CD4-positive, alpha-beta T cell treated with Interleukin-12 subunit alpha and Interleukin-12 subunit beta, for 1 hour (primary cell): ENCODE measurements around the gene PRSS1.
A peak's percentile ranks its signal among the peaks of the same experiment; 100 is the strongest.

ENCODE experiments used
- DNase-seq: peaks from one replicate; pipeline ENCODE4 v3.0.0-alpha.2; 2020

Gene PRSS1

DNA sequence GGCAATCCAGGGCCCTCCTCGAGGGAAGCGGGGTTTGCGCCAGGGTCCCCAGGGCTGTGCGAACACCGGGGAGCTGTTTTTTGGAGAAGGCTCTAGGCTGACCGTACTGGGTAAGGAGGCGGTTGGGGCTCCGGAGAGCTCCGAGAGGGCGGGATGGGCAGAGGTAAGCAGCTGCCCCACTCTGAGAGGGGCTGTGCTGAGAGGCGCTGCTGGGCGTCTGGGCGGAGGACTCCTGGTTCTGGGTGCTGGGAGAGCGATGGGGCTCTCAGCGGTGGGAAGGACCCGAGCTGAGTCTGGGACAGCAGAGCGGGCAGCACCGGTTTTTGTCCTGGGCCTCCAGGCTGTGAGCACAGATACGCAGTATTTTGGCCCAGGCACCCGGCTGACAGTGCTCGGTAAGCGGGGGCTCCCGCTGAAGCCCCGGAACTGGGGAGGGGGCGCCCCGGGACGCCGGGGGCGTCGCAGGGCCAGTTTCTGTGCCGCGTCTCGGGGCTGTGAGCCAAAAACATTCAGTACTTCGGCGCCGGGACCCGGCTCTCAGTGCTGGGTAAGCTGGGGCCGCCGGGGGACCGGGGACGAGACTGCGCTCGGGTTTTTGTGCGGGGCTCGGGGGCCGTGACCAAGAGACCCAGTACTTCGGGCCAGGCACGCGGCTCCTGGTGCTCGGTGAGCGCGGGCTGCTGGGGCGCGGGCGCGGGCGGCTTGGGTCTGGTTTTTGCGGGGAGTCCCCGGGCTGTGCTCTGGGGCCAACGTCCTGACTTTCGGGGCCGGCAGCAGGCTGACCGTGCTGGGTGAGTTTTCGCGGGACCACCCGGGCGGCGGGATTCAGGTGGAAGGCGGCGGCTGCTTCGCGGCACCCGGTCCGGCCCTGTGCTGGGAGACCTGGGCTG lies 47.5 kb downstream of the PRSS1 start:
- DNase-seq = peak; percentile 36

DNA sequence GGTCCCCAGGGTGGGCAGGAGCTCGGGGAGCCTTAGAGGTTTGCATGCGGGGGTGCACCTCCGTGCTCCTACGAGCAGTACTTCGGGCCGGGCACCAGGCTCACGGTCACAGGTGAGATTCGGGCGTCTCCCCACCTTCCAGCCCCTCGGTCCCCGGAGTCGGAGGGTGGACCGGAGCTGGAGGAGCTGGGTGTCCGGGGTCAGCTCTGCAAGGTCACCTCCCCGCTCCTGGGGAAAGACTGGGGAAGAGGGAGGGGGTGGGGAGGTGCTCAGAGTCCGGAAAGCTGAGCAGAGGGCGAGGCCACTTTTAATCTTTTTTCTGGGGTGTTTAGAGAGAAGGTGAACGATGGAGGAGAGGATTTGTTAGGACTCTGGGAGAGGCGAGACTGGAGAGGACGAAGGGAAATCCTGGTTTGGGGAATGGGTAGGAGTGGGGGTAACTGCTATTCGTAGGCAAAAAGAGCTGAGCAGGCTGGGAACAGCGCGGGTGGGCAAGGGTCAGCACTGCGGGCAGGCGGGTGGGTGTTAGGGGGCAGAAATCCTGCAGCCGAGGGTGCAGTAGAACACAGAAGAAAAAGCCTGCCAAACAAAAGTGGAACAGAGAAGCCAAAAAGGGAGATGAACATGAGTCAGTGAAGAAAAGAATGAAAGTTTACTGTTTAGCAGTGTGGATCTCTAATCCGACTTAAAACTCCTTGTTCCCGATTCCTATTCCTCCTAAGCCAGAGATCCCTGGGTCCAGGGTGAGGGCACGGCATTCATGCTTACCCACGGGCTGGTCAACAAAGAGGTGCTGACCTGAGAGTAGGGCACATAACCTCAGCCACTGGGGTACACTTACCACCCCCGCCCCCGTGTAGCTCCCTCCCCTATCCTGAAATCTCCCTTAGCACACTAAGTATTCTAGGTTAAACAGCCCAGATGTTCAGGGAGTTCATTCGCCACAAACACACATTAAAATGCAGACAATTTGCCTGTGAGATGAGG lies 48.4 kb downstream of the PRSS1 start:
- DNase-seq = peak; percentile 64

DNA sequence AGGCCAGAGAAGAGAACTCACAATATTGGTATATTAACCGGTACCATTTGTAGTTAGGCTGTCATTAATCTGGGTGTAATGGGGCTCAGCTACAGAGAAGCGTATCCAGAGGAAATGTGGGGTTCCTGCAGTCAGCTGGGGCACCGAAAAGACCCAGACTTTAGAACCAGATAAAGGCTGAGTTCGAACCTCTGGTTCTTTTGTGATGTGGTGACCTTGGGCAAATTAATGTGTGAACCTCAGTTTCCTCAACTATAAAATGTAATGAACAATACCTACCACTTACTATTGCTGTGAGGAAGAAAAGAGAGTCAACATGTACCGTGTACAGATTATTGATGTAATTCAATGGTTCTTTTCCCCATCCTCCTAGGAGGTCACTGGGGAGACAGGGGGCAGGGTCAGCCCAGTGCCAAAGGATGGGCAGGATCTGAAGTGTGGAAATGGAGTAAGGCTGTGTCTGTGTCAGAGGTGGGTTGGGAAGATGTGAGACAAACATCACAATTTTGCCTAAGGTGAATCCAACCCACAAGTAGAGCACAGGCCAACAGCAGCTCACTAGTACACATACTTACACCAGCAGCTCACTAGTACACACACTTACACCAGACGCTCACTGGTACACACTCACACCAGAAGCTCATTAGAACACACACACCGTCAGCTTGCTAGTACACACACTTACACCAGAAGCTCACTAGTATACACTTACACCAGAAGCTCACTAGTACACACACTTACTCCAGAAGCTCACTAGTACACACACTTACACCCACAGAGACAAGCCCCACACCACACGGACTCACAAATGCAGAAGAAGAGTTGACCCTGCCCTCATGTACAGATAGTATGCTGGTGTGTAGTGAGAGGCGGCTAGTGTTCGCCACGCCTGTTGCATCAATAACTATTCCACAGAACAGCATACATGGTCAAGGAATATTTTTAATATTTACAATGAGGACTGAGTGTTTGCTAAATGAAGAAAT lies 49.5 kb downstream of the PRSS1 start:
- DNase-seq = peak; percentile 74

DNA sequence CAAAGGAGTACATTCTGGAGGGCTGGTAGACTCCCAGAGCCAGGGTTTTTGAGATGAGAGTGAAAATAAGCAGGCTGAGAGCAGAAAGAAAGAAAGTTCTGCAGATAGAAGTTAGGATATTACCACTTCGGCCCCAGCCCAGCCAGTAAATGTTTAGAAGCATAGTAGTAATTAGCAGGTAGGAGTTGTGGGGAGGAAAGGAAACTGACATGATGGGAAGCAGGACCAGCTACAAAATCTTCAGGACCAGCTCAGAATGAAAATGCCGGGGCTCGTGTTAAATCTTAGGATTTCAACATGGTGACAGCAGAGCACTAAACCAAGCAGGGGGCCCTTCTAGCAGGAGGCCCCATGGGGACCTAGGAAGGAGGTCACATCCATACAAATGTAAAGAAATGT lies 50.2 kb downstream of the PRSS1 start:
- DNase-seq = peak; percentile 41

DNA sequence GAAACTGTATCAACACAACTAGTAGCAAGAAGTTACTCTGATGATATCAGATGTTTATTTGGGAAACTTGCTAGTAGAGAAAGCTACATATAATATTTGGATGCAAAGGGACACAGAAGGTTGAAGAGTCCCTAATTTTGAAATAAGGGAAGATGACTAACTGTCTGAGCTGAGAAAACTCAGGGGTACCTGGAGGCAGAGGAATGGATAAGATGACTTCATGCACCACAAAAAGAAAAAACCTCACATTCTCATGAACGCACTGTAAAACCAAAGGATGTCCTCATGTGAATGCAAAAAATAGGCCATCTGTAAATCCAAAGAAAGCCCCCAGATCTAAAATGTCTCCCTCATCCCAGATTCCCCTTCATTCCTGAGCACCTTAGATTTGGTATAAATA lies 50.8 kb downstream of the PRSS1 start:
- peak; percentile 64 for DNase-seq

DNA sequence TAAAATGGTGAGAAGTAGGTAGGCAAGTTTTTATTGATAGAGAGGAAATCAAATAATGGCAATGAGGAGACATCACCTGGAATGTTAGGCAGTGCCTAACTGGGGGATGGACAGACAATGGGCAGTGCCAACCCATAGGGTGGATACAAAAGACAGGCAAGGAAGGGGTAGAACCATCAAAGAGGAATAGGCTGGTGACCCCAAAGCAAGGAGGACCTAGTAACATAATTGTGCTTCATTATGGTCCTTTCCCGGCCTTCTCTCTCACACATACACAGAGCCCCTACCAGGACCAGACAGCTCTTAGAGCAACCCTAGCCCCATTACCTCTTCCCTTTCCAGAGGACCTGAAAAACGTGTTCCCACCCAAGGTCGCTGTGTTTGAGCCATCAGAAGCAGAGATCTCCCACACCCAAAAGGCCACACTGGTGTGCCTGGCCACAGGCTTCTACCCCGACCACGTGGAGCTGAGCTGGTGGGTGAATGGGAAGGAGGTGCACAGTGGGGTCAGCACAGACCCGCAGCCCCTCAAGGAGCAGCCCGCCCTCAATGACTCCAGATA lies 51.5 kb downstream of the PRSS1 start:
- DNase-seq = peak; percentile 36

DNA sequence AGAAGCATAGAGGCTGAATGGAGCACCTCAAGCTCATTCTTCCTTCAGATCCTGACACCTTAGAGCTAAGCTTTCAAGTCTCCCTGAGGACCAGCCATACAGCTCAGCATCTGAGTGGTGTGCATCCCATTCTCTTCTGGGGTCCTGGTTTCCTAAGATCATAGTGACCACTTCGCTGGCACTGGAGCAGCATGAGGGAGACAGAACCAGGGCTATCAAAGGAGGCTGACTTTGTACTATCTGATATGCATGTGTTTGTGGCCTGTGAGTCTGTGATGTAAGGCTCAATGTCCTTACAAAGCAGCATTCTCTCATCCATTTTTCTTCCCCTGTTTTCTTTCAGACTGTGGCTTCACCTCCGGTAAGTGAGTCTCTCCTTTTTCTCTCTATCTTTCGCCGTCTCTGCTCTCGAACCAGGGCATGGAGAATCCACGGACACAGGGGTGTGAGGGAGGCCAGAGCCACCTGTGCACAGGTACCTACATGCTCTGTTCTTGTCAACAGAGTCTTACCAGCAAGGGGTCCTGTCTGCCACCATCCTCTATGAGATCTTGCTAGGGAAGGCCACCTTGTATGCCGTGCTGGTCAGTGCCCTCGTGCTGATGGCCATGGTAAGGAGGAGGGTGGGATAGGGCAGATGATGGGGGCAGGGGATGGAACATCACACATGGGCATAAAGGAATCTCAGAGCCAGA lies 52.5 kb downstream of the PRSS1 start:
- peak; percentile 29 for DNase-seq

DNA sequence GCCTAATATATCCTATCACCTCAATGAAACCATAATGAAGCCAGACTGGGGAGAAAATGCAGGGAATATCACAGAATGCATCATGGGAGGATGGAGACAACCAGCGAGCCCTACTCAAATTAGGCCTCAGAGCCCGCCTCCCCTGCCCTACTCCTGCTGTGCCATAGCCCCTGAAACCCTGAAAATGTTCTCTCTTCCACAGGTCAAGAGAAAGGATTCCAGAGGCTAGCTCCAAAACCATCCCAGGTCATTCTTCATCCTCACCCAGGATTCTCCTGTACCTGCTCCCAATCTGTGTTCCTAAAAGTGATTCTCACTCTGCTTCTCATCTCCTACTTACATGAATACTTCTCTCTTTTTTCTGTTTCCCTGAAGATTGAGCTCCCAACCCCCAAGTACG lies 53.0 kb downstream of the PRSS1 start:
- DNase-seq = no peak
